Measurements from ENCODE around the gene LCN15.
"Not testable (repeated sequence)": the region's sequence is repeated elsewhere in the genome, so short reads cannot be mapped to it uniquely, and the experiment has no call there.

The LCN15 gene

GRCh38 chr9:136793086-136793946 is 29.0 kb upstream of the LCN15 start:
- DNase-seq: no peak

GRCh38 chr9:136792321-136793085 is 28.2 kb upstream of the LCN15 start:
- no peak for DNase-seq

- peak; percentile 89 for DNase-seq
Measured at GRCh38 chr9:136791516-136792276, 27.4 kb upstream of the LCN15 start.

GRCh38 chr9:136790640-136791515 is 26.6 kb upstream of the LCN15 start, which contains the start of gene TMEM141:
Gene TMEM141, plus strand, starts transcription at chr9:136791344. Its CDS starts 27 bp downstream, at chr9:136791371.
- peak; percentile 100 for DNase-seq

- DNase-seq: no peak
Measured at GRCh38 chr9:136789523-136789937, 25.2 kb upstream of the LCN15 start.

GRCh38 chr9:136788644-136789522 is 24.6 kb upstream of the LCN15 start:
- not testable (repeated sequence) for DNase-seq

- peak; percentile 88 for DNase-seq
Measured at GRCh38 chr9:136787690-136788400, 23.5 kb upstream of the LCN15 start.

GRCh38 chr9:136786983-136787382 is 22.7 kb upstream of the LCN15 start:
- DNase-seq: not testable (repeated sequence)

- DNase-seq: no peak
Measured at GRCh38 chr9:136786451-136786850, 22.1 kb upstream of the LCN15 start.

GRCh38 chr9:136785565-136786355 is 21.4 kb upstream of the LCN15 start:
- not testable (repeated sequence) for DNase-seq

- DNase-seq: peak; percentile 73
Measured at GRCh38 chr9:136784997-136785361, 20.7 kb upstream of the LCN15 start.

GRCh38 chr9:136784249-136784996 is 20.1 kb upstream of the LCN15 start:
- no peak for DNase-seq

- DNase-seq: no peak
Measured at GRCh38 chr9:136782452-136782851, 18.1 kb upstream of the LCN15 start.

- no peak for DNase-seq
Measured at GRCh38 chr9:136779808-136780207, 15.5 kb upstream of the LCN15 start.

GRCh38 chr9:136777359-136777758 is 13.0 kb upstream of the LCN15 start:
- DNase-seq: no peak

GRCh38 chr9:136776947-136777346 is 12.6 kb upstream of the LCN15 start:
- DNase-seq: no peak

- no peak for DNase-seq
Measured at GRCh38 chr9:136775191-136775590, 10.9 kb upstream of the LCN15 start.

- no peak for DNase-seq
Measured at GRCh38 chr9:136774416-136775045, 10.2 kb upstream of the LCN15 start.

Data from activated effector memory CD4-positive, alpha-beta T cell treated with anti-CD3 and anti-CD28 coated beads, Interleukin-2, amount 50 U/mL, for 16 hours (primary cell).